Mucosa of descending colon (tissue), 3 donors: ENCODE measurements around the gene SCAF8. TPM values are rescaled to one million over a fixed set of nuclear protein-coding genes. Genes with fewer than 3 reads are reported as not detected.
"Not testable (repeated sequence)": the region's sequence is repeated elsewhere in the genome, so short reads cannot be mapped to it uniquely, and the experiment has no call there.

ENCODE experiments used
- ATAC-seq: fragments of 200-7000 bp; cut with Tn5 transposase; one replicate; pipeline ENCODE4 v1.9.1; 2020; ENCODE audit warnings: mild to moderate bottlenecking, moderate library complexity
- DNase-seq, 3 donors: peaks; one replicate each; pipeline ENCODE4 v3.0.0-alpha.2; 2020
- H3K36me3 ChIP-seq: fragments of 200-600 bp; one replicate; pipeline ENCODE4 v1.8.0; 2021; ENCODE audit warnings: low read depth, mild to moderate bottlenecking
- H3K4me1 ChIP-seq: fragments of 200-600 bp; one replicate; pipeline ENCODE4 v1.8.0; 2021; ENCODE audit warnings: low read depth, mild to moderate bottlenecking
- H3K4me3 ChIP-seq: fragments of 200-600 bp; one replicate; pipeline ENCODE4 v1.8.0; 2021; ENCODE audit warnings: mild to moderate bottlenecking
- H3K9me3 ChIP-seq: fragments of 200-600 bp; one replicate; pipeline ENCODE4 v1.8.0; 2021; ENCODE audit warnings: mild to moderate bottlenecking
- CTCF ChIP-seq: fragments of 200-600 bp; IDR thresholded peaks from one replicate; pipeline ENCODE4 v1.8.0; 2022; ENCODE audit warnings: antibody characterized with exemption, mild to moderate bottlenecking
- intact Hi-C, 2 donors: fragments of 100-400 bp; cut with DNase I in 1 of 2; cut with micrococcal nuclease in 1 of 2; formaldehyde crosslinking; loops; one replicate each; pipeline versions ENCODE4 v1.11.0 to v1.11.1; 2022; cut with DNase I, micrococcal nuclease
- total RNA-seq, 3 donors: library from RNA; stranded (reverse); fragmentation: NEBNext Ultra II Directional in 2 of 3; extraction: Animal tissue kit (Norgen Biotek cat#: 25700) in 2 of 3; gene quantifications; one replicate each; pipeline versions ENCODE4 v1.2.1 to v1.2.4, GENCODE V29; 2021 to 2023
- donor health status: DM: no; HTN: no; CAD: no; lungs with moderate emphysema.
- donor health status: DM: no; HTN: no; CAD: no.
- donor health status: DM: no; HTN: yes; CAD: no.

The SCAF8 gene
- total RNA-seq, 3 donors from 2014 or later, result 36.4 to 48.6 (median 45.0) TPM

GRCh38 chr6:154738551-154738961, 5.3 kb downstream of the SCAF8 start:
- ATAC-seq (no peak), DNase-seq (no peak)
- Histone ChIP-seq H3K4me3 (no peak overlapping the region), H3K4me1 (peaks cover 34% of the 10 kb centered on the region), H3K36me3 (no peaks in the 10 kb centered on the region), H3K9me3 (no peaks in the 10 kb centered on the region)
- intact Hi-C loops, result no loop called here
- no peak for TF ChIP-seq CTCF

- Histone ChIP-seq H3K4me3 (no peak overlapping the region), H3K36me3 (no peaks in the 10 kb centered on the region), H3K4me1 (peaks cover 24% of the 10 kb centered on the region), H3K9me3 (no peaks in the 10 kb centered on the region)
- intact Hi-C loops, result loop anchor here in 1 of 2 donors (10.0 kb wide), 1 partner anchor 54 kb away; no protein-coding TSS in a partner anchor
- ATAC-seq, result no peak
- DNase-seq, result no peak
- TF ChIP-seq CTCF, result no peak
Measured at GRCh38 chr6:154740658-154741057, 7.4 kb downstream of the SCAF8 start.

- peaks cover 15% of the 10 kb centered on the region for H3K4me1 ChIP-seq
- intact Hi-C loops, result loop anchor here in 1 of 2 donors (10.0 kb wide), 1 partner anchor 52 kb away; no protein-coding TSS in a partner anchor
- no peak for ATAC-seq
- TF ChIP-seq CTCF, result no peak
- no peaks in the 10 kb centered on the region for H3K36me3 ChIP-seq
- no peak overlapping the region for H3K4me3 ChIP-seq
- no peaks in the 10 kb centered on the region for H3K9me3 ChIP-seq
- no peak for DNase-seq
Measured at GRCh38 chr6:154742891-154743290, 9.7 kb downstream of the SCAF8 start.

GRCh38 chr6:154744029-154744745, 11.0 kb downstream of the SCAF8 start:
- not testable (repeated sequence) for H3K36me3 ChIP-seq, ATAC-seq, H3K4me1 ChIP-seq, H3K9me3 ChIP-seq, H3K4me3 ChIP-seq, DNase-seq
- intact Hi-C loops, result loop anchor here in 1 of 2 donors (10.0 kb wide), 1 partner anchor 51 kb away; no protein-coding TSS in a partner anchor

GRCh38 chr6:154745243-154745642, 12.0 kb downstream of the SCAF8 start:
- peaks cover 5% of the 10 kb centered on the region for H3K4me1 ChIP-seq
- no peak for TF ChIP-seq CTCF
- DNase-seq (no peak), ATAC-seq (no peak)
- H3K36me3 ChIP-seq, result no peaks in the 10 kb centered on the region
- intact Hi-C loops, result loop anchor here in 1 of 2 donors (10.0 kb wide), 1 partner anchor 50 kb away; no protein-coding TSS in a partner anchor
- H3K9me3 ChIP-seq, result no peaks in the 10 kb centered on the region
- no peak overlapping the region for H3K4me3 ChIP-seq

- TF ChIP-seq CTCF, result no peak
- Histone ChIP-seq H3K36me3 (no peaks in the 10 kb centered on the region), H3K4me1 (peaks cover 5% of the 10 kb centered on the region), H3K9me3 (no peaks in the 10 kb centered on the region), H3K4me3 (no peak overlapping the region)
- ATAC-seq (peak; percentile 50), DNase-seq (no peak)
- intact Hi-C loops, result loop anchor here in 1 of 2 donors (10.0 kb wide), 1 partner anchor 45 kb away; no protein-coding TSS in a partner anchor
Measured at GRCh38 chr6:154749341-154749740, 16.1 kb downstream of the SCAF8 start.
